ENCODE data around the gene MLH1. TPM values are rescaled to one million over a fixed set of nuclear protein-coding genes. Genes with fewer than 3 reads are reported as not detected.
"Not testable (repeated sequence)": the region's sequence is repeated elsewhere in the genome, so short reads cannot be mapped to it uniquely, and the experiment has no call there.

Gene MLH1
- 30.3 and 42.1 TPM in 2 replicates for total RNA-seq

- TF ChIP-seq CTCF (IDR thresholded peaks at IDR 0.05; ENCODE audit: insufficient read depth, low read length, poor library complexity, severe bottlenecking) = no peak
- no peaks in the 10 kb centered on the region for H3K36me3 ChIP-seq (ENCODE audit: control insufficient read depth, insufficient read depth, low read length)
- DNase-seq (ENCODE audit: low read depth) = peak; percentile 100
- H3K4me3 ChIP-seq (ENCODE audit: low read depth, low read length) = peak within 1 kb of the TSS; percentile 77
- no peaks in the 10 kb centered on the region for H3K27me3 ChIP-seq (ENCODE audit: control insufficient read depth, insufficient read depth, low read length)
Measured at GRCh38 chr3:36993326-36994283, at the start of gene MLH1. Gene MLH1 (plus strand): TSS chr3:36993518. CDS start chr3:36993548, 30 bp downstream.

DNA sequence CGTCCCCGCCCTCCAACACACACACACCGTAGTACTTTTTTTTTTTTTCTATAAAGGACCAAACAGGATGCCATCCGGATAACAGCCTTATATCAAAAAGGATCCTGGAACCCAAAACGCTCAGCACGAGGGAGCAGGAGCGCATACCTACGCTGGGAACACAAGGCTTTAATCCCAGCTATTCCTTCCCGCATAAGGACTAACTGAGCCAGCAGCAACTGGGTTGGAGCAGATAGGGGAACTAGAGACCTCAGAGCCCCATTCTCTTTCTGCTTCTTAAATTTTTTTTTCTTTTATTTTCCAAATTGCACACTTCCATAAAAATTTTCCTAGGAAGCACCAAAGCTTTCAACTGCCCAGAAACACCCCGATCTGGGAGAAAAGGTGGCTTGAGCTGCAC is 49.7 kb upstream of the MLH1 start:
- no peak for DNase-seq (ENCODE audit: low read depth)
- Histone ChIP-seq H3K27me3 (ENCODE audit: control insufficient read depth, insufficient read depth, low read length) (no peaks in the 10 kb centered on the region), H3K36me3 (ENCODE audit: control insufficient read depth, insufficient read depth, low read length) (no peaks in the 10 kb centered on the region), H3K4me3 (ENCODE audit: low read depth, low read length) (peak overlapping the region; percentile 56)
- no peak for TF ChIP-seq CTCF (IDR thresholded peaks at IDR 0.05; ENCODE audit: insufficient read depth, low read length, poor library complexity, severe bottlenecking)

- TF ChIP-seq CTCF (IDR thresholded peaks at IDR 0.05; ENCODE audit: insufficient read depth, low read length, poor library complexity, severe bottlenecking) = peak; percentile 13
- Histone ChIP-seq H3K27me3 (ENCODE audit: control insufficient read depth, insufficient read depth, low read length) (no peaks in the 10 kb centered on the region), H3K4me3 (ENCODE audit: low read depth, low read length) (peak overlapping the region; percentile 56), H3K36me3 (ENCODE audit: control insufficient read depth, insufficient read depth, low read length) (no peaks in the 10 kb centered on the region)
- DNase-seq (ENCODE audit: low read depth) = no peak
Measured at GRCh38 chr3:36944012-36944640, 49.2 kb upstream of the MLH1 start.

GRCh38 chr3:36944641-36945270 is 48.6 kb upstream of the MLH1 start, which contains the start of gene TRANK1:
Gene TRANK1 (minus strand): TSS chr3:36945054. CDS start chr3:36944809, 245 bp downstream.
- no peak for TF ChIP-seq CTCF (IDR thresholded peaks at IDR 0.05; ENCODE audit: insufficient read depth, low read length, poor library complexity, severe bottlenecking)
- no peak for DNase-seq (ENCODE audit: low read depth)
- no peaks in the 10 kb centered on the region for H3K27me3 ChIP-seq (ENCODE audit: control insufficient read depth, insufficient read depth, low read length)
- H3K36me3 ChIP-seq (ENCODE audit: control insufficient read depth, insufficient read depth, low read length) = no peaks in the 10 kb centered on the region
- H3K4me3 ChIP-seq (ENCODE audit: low read depth, low read length) = peak within 1 kb of the TSS; percentile 56

DNA sequence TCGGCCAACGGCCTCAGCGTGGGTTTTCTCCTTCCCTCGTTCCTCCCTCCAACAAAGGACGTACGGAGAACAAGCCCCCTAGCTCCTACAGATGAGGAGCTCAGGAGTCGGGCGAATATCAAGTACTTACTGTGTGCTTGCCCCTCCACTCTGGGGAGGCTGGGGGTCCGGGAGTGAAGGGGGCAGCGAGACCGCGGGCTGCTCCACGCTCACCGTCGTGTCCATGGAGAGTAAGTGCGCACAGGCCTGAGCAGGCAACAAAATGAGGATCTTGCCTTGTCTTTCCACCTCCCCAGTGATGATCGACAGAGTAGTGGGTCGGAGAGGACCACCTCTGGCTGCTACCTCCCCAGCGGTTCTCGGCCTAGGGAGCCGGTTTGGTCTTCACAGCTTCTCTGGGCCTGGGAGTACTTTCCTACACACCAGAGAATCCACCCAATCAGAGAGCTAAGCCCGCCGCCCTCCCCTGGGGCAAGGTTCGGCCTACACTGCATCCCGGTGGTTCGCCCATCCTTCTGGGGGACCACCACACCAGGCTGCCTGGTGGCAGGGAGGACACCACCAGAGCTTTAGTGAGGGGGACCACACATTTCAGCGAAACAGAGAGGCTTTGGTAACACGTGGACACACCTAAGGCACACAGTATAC is 47.9 kb upstream of the MLH1 start:
- DNase-seq (ENCODE audit: low read depth) = no peak
- Histone ChIP-seq H3K4me3 (ENCODE audit: low read depth, low read length) (peak overlapping the region; percentile 56), H3K27me3 (ENCODE audit: control insufficient read depth, insufficient read depth, low read length) (no peaks in the 10 kb centered on the region)

GRCh38 chr3:36947814-36948213 is 45.5 kb upstream of the MLH1 start:
- not testable (repeated sequence) for H3K27me3 ChIP-seq (ENCODE audit: control insufficient read depth, insufficient read depth, low read length); DNase-seq (ENCODE audit: low read depth); H3K36me3 ChIP-seq (ENCODE audit: control insufficient read depth, insufficient read depth, low read length); H3K4me3 ChIP-seq (ENCODE audit: low read depth, low read length)

More for the DNA sequence above, 47.9 kb upstream of the MLH1 start:
- H3K36me3 ChIP-seq (ENCODE audit: control insufficient read depth, insufficient read depth, low read length) = no peaks in the 10 kb centered on the region
- TF ChIP-seq CTCF (IDR thresholded peaks at IDR 0.05; ENCODE audit: insufficient read depth, low read length, poor library complexity, severe bottlenecking) = no peak

All from kidney epithelial cell (primary cell).